ENCODE data around the gene ERLEC1.

DNA sequence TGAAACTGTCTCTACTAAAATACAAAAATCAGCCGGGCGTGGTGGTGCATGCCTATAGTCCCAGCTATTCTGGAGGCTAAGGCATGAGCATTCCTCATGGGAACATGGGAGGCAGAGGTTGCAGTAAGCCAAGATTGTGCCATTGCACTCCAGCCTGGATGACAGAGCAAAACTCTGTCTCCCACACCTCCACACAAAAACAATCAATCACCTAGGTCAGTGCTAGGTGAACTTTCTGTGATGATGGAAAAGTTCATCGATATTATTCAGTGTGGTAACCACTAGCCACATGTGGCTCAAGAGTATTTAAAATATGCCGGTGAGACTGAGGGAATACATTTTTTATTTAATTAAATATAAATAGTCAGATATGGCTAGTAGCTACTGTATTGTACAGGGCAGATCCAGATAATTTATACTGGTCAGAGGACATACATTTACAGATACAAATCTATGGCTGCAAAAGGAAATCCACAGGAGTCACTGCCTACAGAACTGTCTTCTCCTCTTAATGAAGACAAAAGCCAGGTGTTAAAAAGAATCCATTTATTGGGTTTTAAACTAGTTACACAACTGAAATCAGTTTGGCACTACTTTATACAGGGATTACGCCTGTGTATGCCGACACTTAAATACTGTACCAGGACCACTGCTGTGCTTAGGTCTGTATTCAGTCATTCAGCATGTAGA lies 76.8 kb downstream of the ERLEC1 start:
- TF ChIP-seq POLR2AphosphoS5 (IDR thresholded peaks at IDR 0.05) = no peak
- TF ChIP-seq, protein P1, sequence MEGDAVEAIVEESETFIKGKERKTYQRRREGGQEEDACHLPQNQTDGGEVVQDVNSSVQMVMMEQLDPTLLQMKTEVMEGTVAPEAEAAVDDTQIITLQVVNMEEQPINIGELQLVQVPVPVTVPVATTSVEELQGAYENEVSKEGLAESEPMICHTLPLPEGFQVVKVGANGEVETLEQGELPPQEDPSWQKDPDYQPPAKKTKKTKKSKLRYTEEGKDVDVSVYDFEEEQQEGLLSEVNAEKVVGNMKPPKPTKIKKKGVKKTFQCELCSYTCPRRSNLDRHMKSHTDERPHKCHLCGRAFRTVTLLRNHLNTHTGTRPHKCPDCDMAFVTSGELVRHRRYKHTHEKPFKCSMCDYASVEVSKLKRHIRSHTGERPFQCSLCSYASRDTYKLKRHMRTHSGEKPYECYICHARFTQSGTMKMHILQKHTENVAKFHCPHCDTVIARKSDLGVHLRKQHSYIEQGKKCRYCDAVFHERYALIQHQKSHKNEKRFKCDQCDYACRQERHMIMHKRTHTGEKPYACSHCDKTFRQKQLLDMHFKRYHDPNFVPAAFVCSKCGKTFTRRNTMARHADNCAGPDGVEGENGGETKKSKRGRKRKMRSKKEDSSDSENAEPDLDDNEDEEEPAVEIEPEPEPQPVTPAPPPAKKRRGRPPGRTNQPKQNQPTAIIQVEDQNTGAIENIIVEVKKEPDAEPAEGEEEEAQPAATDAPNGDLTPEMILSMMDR (IDR thresholded peaks at IDR 0.05) = no peak
- TF ChIP-seq EP300 (IDR thresholded peaks at IDR 0.05) = no peak
- TF ChIP-seq POLR2A (IDR thresholded peaks at IDR 0.05) = no peak

Data from upper lobe of left lung (tissue), 4 donors.